WERI-Rb-1 (cell line): ENCODE results near the gene LTBP1.
"Not testable (repeated sequence)": the region's sequence is repeated elsewhere in the genome, so short reads cannot be mapped to it uniquely, and the experiment has no call there.

Experiments
- DNase-seq: peaks from one replicate; pipeline ENCODE4 v3.0.0-alpha.2; 2020
- H3K27ac ChIP-seq: fragments of 250-450 bp; sonication (Bioruptor Pico); 2 replicates; pipeline ENCODE4 v1.5.1; 2020; ENCODE audit warnings: mild to moderate bottlenecking, moderate library complexity
- H3K27me3 ChIP-seq: fragments of 250-450 bp; sonication (Bioruptor Pico); 2 replicates; pipeline ENCODE4 v1.5.1; 2021; ENCODE audit warnings: mild to moderate bottlenecking, low read depth, moderate library complexity; ENCODE audit not compliant: insufficient read depth, severe bottlenecking
- H3K36me3 ChIP-seq: fragments of 250-450 bp; sonication (Bioruptor Pico); 2 replicates; pipeline ENCODE4 v1.5.1; 2020; ENCODE audit warnings: mild to moderate bottlenecking, moderate library complexity
- H3K4me3 ChIP-seq: 2 replicates; pipeline ENCODE4 v1.5.1; 2011; ENCODE audit warnings: low read depth, mild to moderate bottlenecking, control low read depth, low read length
- H3K9me3 ChIP-seq: fragments of 250-450 bp; sonication (Bioruptor Pico); 2 replicates; pipeline ENCODE4 v1.5.1; 2021; ENCODE audit warnings: mild to moderate bottlenecking, moderate library complexity; ENCODE audit not compliant: severe bottlenecking
- CTCF ChIP-seq: IDR thresholded peaks from 2 replicates; pipeline ENCODE4 v1.5.1; 2011; ENCODE audit warnings: low read depth, mild to moderate bottlenecking, control low read depth, inconsistent platforms, low read length

Gene LTBP1

DNA sequence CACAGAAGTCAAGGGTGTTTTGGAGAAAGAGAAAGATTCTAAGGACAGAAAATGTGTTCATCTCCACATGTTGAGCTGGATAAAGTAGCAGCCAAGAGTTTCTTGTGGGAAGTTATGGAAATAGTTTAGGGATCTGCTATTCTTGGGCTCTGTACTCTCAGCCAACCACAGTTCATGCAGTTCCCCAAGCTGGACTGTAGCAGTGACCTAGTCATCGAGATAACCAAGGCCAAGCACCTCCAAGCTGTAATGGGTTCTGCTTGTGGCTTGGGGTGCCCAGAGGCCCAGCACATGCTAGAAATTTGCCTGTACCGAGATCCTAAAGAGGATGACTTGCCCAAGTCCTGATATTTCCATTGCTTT lies 437.8 kb downstream of the LTBP1 start:
- no peak overlapping the region for H3K27ac ChIP-seq
- TF ChIP-seq CTCF: no peak
- H3K4me3 ChIP-seq: no peak overlapping the region
- no peak for DNase-seq
- H3K36me3 ChIP-seq: no peaks in the 10 kb centered on the region
- no peaks in the 10 kb centered on the region for H3K9me3 ChIP-seq
- H3K27me3 ChIP-seq: no peaks in the 10 kb centered on the region

GRCh38 chr2:33388996-33389395 lies 442.2 kb downstream of the LTBP1 start:
- H3K27ac ChIP-seq: no peak overlapping the region
- H3K27me3 ChIP-seq: no peaks in the 10 kb centered on the region
- no peaks in the 10 kb centered on the region for H3K36me3 ChIP-seq
- no peak overlapping the region for H3K4me3 ChIP-seq
- TF ChIP-seq CTCF: no peak
- no peak for DNase-seq
- H3K9me3 ChIP-seq: no peaks in the 10 kb centered on the region

- H3K27me3 ChIP-seq: not testable (repeated sequence)
Observed at GRCh38 chr2:33389695-33390094, 442.9 kb downstream of the LTBP1 start.

GRCh38 chr2:33391529-33392255 lies 444.9 kb downstream of the LTBP1 start:
- no peaks in the 10 kb centered on the region for H3K36me3 ChIP-seq
- H3K27me3 ChIP-seq: no peaks in the 10 kb centered on the region
- no peak for DNase-seq
- no peaks in the 10 kb centered on the region for H3K9me3 ChIP-seq
- no peak for TF ChIP-seq CTCF
- no peak overlapping the region for H3K27ac ChIP-seq
- no peak overlapping the region for H3K4me3 ChIP-seq

More at GRCh38 chr2:33389695-33390094, 442.9 kb downstream of the LTBP1 start:
- H3K36me3 ChIP-seq, H3K4me3 ChIP-seq, H3K9me3 ChIP-seq, H3K27ac ChIP-seq, DNase-seq: not testable (repeated sequence)

DNA sequence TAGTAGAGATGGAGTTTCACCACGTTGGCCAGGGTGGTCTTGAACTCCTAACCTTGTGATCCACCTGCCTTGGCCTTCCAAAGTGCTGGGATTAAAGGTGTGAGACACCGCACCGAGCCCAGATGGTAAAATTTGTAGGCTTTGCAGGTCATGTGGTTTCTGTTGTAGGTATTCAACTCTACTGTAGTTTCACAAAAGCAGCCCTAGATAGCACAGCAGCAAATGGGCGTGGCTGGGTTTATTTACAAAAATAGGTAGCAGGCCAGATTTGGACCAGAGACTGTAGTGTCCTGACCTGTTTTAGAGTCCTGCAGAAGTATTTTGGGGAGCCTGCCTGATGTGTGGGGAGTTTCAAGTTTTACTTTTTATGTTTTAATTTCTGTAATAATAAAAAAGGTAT lies 445.6 kb downstream of the LTBP1 start:
- no peak for TF ChIP-seq CTCF
- Histone ChIP-seq H3K27me3 (no peaks in the 10 kb centered on the region), H3K36me3 (no peaks in the 10 kb centered on the region), H3K4me3 (no peak overlapping the region), H3K9me3 (no peaks in the 10 kb centered on the region), H3K27ac (no peak overlapping the region)
- no peak for DNase-seq

GRCh38 chr2:33395034-33395433 lies 448.3 kb downstream of the LTBP1 start:
- H3K36me3 ChIP-seq: no peaks in the 10 kb centered on the region
- H3K27ac ChIP-seq: no peak overlapping the region
- no peak for DNase-seq
- no peaks in the 10 kb centered on the region for H3K27me3 ChIP-seq
- no peak overlapping the region for H3K4me3 ChIP-seq
- H3K9me3 ChIP-seq: no peaks in the 10 kb centered on the region
- no peak for TF ChIP-seq CTCF
